K562 (cell line): ENCODE measurements around the gene CYTH4. TPM values are rescaled to one million over a fixed set of nuclear protein-coding genes. Genes with fewer than 3 reads are reported as not detected.

Experiments
- CEBPG ChIP-seq, 3 experiments: fragments of 200-800 bp in 1 of 3; sonication (Bioruptor generic) in 1 of 3; sonication (generic) in 1 of 3; formaldehyde crosslinking in 1 of 3; IDR thresholded peaks in 2 of 3; conservative IDR thresholded peaks in 1 of 3; 2 replicates each; pipeline versions ENCODE4 v1.6.1 to v1.8.0; 2016 to 2022; ENCODE audit warnings: missing compliant biosample characterization in 2 of 3, missing genetic modification characterization in 2 of 3, mild to moderate bottlenecking in 1 of 3, missing genetic modification reagents in 1 of 3
- CREB5 ChIP-seq: fragments of 250-450 bp; sonication (Bioruptor Pico); IDR thresholded peaks from 2 replicates; pipeline ENCODE4 v1.5.0; 2020; ENCODE audit warnings: mild to moderate bottlenecking
- PHF21A ChIP-seq: fragments of 450-650 bp; IDR thresholded peaks from 2 replicates; pipeline ENCODE4 v1.6.1; 2017; ENCODE audit warnings: low read depth, borderline replicate concordance
- PML ChIP-seq: IDR thresholded peaks from 2 replicates; pipeline ENCODE4 v1.6.1; 2012; ENCODE audit warnings: low read length, inconsistent platforms
- ZNF3 ChIP-seq: fragments of 250-450 bp; sonication (Bioruptor Pico); IDR thresholded peaks from 2 replicates; pipeline ENCODE4 v1.5.0; 2021; ENCODE audit warnings: mild to moderate bottlenecking, moderate library complexity
- ZNF318 ChIP-seq, 2 experiments: fragments of 450-650 bp; IDR thresholded peaks; 2 replicates each; pipeline ENCODE4 v1.6.1; 2016; ENCODE audit warnings: mild to moderate bottlenecking in 2 of 2, borderline replicate concordance in 1 of 2, low read depth in 1 of 2, moderate library complexity in 1 of 2
- polyA plus RNA-seq, 8 experiments: library from polyadenylated mRNA; depleted of rRNA in 4 of 8; stranded (reverse) in 5 of 8; unstranded in 3 of 8; fragments of >200 nt; fragmentation: Nextera tagmentation in 2 of 8; fragmentation: Illumina TruSeq in 1 of 8; extraction: Ambion mirVana in 2 of 8; extraction: Trizol in 1 of 8; gene quantifications; 2 replicates each; pipeline versions ENCODE4 v1.2.1 to v1.2.3, GENCODE V29; 2011 to 2014; ENCODE audit warnings: inconsistent platforms in 1 of 8, missing spikeins in 1 of 8
- total RNA-seq, 7 experiments: library from RNA; depleted of rRNA in 6 of 7; stranded (reverse); fragments of >200 nt in 6 of 7; fragmentation: Illumina TruSeq in 2 of 7; extraction: Trizol in 2 of 7; gene quantifications; 2 replicates each; pipeline versions ENCODE4 v1.2.1 to v1.2.3, GENCODE V29; 2011 to 2021; ENCODE audit warnings: low replicate concordance in 1 of 7

CYTH4 gene
- total and polyA plus RNA-seq, 9 of the 15 experiments (the other 6 are each of a cell fraction or from before 2014, with no cell fraction given): 0.03 to 2.0 (median 0.61) TPM; not detected in 1

GRCh38 chr22:37329238-37330140 lies 47.2 kb downstream of the CYTH4 start (continued):
- TF ChIP-seq CREB5 (CRISPR knock-in tag) (no peak), PHF21A (no peak), CEBPG (CRISPR knock-in tag; IDR thresholded peaks at IDR 0.05) (no peak), CEBPG (tag; conservative IDR thresholded peaks at IDR 0.05 in 1 of 2, IDR thresholded peaks at IDR 0.05 in 1 of 2) (no peak), ZNF318 (IDR thresholded peaks at IDR 0.05; ENCODE audit: borderline replicate concordance in 1 of 2, low read depth in 1 of 2) (no peak), PML (no peak), ZNF3 (CRISPR knock-in tag) (no peak)
